ENCODE measurements around the gene SERPINA9. TPM values are rescaled to one million over a fixed set of nuclear protein-coding genes. Genes with fewer than 3 reads are reported as not detected.
"Not testable (repeated sequence)": the region's sequence is repeated elsewhere in the genome, so short reads cannot be mapped to it uniquely, and the experiment has no call there.

SERPINA9 gene
- total RNA-seq, 1 donor from 2014 or later = not detected

GRCh38 chr14:94491511-94491910 lies 15.5 kb upstream of the SERPINA9 start:
- DNase-seq (ENCODE audit: low spot score) = no peak
- intact Hi-C loops (cut with DNase I) = no loop called here

- intact Hi-C loops (cut with DNase I) = loop anchor here (5.0 kb wide), 1 partner anchor 132 kb away; no protein-coding TSS in a partner anchor
- DNase-seq (ENCODE audit: low spot score) = no peak
These were observed 13.3 kb upstream of the SERPINA9 start for GRCh38 chr14:94489336-94489735.

DNA sequence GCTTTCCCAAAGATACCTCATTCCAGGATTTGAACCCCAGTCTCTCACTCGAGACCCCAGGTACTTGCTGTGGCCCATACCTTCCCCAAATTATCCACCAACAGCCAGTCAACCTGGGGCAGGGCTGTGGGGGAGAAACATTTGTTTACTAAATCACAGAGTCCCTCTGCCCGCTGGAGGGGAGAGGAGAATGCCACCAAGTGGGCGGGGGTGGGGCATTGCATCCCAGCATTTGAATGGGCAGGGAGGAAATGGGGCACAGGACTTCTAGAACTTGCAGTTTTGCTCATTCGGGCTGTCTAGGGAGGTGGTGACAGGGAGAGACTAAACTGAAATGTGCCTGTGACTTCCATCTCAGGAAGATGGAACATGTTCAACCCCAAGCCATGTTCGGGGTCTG lies 10.9 kb upstream of the SERPINA9 start:
- DNase-seq (ENCODE audit: low spot score) = no peak
- intact Hi-C loops (cut with DNase I) = loop anchor here (5.0 kb wide), 1 partner anchor 130 kb away; no protein-coding TSS in a partner anchor

- peak; percentile 83 for DNase-seq (ENCODE audit: low spot score)
- intact Hi-C loops (cut with DNase I) = loop anchor here (5.0 kb wide), 1 partner anchor 129 kb away; no protein-coding TSS in a partner anchor
These were observed 10.2 kb upstream of the SERPINA9 start for GRCh38 chr14:94485944-94486841.

- intact Hi-C loops (cut with DNase I) = no loop called here
- DNase-seq (ENCODE audit: low spot score) = peak; percentile 15
These were observed 8.5 kb upstream of the SERPINA9 start for GRCh38 chr14:94484481-94484880.

DNA sequence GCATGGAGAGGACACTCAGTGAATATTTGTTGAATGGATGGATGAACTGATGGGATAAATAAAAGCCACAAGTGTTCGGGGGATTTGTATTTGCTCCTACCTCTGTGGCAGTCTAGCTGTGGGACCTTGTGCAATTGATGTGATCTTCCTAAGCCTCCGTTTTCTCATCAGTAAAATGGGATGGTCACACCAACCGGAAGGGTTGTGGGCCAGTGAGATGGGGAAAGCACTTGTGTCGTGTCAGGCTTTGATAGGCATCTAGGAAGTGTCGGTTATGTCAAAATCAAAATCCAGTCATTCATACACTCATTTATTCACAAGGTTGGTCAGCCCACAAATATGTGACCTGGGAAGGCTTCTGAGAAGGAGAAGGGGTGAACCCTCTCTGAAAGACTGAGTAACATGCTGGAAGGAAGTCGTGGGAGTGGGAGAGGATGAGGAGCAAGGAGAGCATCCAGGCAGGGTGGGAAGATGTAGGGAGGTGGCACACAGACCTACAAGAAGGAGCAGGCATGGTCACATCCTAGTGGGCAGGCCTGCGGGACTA lies 7.8 kb upstream of the SERPINA9 start:
- intact Hi-C loops (cut with DNase I) = no loop called here
- DNase-seq (ENCODE audit: low spot score) = peak; percentile 53

- intact Hi-C loops (cut with DNase I) = no loop called here
These were observed 7.1 kb upstream of the SERPINA9 start for GRCh38 chr14:94483071-94483451.

GRCh38 chr14:94482132-94483070 lies 6.4 kb upstream of the SERPINA9 start:
- DNase-seq (ENCODE audit: low spot score); intact Hi-C loops (cut with DNase I): not testable (repeated sequence)

More at GRCh38 chr14:94483071-94483451, 7.1 kb upstream of the SERPINA9 start:
- no peak for DNase-seq (ENCODE audit: low spot score)

DNA sequence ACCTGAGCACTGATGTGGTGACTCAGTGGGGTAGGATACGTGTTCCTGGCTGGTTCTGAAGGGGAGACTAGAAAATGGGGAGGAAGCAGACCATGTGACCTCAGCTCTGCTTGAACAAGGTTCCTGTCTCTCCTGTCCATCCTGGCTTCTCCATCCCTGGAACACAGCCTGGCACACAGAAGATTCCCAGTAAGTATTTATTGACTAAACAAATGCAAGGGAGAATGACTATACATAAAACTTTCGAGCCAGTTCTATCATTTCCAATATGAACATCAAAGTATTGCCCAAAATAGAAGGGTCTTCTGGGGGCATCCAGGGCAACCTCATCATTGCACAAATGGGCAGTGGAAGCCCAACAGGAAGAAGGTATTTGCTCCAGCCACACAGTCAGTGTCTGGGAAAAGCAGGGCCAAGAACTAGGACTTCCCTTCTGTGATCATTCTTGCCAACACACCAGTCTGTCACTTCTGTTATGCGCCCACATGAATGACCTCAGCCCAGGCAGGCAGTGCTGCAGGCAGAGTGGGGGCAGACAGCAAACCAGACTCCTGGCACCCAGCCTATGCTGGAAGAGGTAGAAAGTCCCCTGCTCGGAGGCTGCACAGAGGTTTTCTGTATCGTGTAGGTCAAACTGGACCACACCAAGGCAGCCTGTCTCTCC lies 5.6 kb upstream of the SERPINA9 start:
- intact Hi-C loops (cut with DNase I) = no loop called here
- peak; percentile 22 for DNase-seq (ENCODE audit: low spot score)

GRCh38 chr14:94480809-94481208 lies 4.8 kb upstream of the SERPINA9 start:
- intact Hi-C loops (cut with DNase I) = no loop called here

DNA sequence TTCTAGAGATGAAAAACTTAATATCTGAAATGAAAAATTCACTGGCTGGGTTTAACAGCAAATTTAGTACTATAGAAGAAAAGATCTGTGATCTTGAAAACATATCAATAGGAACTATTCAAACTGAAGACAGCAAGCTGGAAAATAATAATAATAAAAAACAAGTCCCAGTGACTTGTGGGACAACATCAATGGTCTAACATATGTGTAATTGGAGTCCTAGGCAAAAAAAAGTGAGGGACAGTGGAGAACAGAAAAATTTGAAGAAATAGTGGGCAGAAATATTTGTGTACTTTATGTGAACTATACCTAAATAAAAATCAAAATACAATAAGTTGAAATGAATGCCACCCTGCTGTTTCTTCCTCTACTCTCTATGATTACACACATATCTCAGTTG lies 2.4 kb upstream of the SERPINA9 start:
- DNase-seq (ENCODE audit: low spot score) = no peak
- intact Hi-C loops (cut with DNase I) = no loop called here

More at GRCh38 chr14:94480809-94481208, 4.8 kb upstream of the SERPINA9 start:
- peak; percentile 36 for DNase-seq (ENCODE audit: low spot score)

- DNase-seq (ENCODE audit: low spot score) = no peak
- intact Hi-C loops (cut with DNase I) = no loop called here
These were observed 1.4 kb downstream of the SERPINA9 start for GRCh38 chr14:94474581-94475031.

DNA sequence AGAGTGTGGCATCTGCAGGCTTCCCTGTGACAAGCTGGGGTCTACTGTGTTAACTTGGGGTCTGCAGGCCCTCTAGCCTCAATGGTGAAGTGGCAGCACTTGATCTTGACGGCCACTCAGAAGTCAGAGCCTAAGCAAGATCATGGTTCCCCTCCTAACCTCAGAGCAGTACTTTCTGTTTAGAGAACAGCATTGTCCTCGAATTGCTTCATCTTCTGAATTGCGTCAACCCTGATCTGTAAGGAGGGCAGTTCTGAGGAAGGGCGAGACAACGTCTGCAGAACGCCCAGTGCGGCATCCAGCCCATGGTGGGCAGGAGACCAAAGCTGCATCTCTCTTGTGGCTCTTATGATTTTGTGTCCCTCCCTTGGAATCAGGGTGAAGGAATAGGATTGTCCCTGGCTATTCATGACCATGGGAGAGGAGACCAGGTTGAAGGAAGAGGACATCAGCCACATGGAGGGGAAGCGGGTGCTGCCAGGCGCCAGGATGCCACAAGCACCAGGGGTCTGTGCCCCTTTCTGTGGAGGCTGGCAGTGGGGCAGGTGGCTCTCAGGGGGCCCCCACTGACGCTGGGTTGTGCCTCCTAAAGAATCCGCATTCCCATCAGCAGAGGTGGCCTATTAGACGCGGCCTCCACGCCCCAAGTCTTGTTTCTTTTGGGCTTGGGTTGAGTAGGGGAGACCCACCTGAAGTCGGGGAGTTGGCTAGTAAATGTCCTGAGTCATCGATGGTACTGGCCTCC lies 2.2 kb downstream of the SERPINA9 start:
- DNase-seq (ENCODE audit: low spot score) = no peak
- intact Hi-C loops (cut with DNase I) = no loop called here

- intact Hi-C loops (cut with DNase I) = no loop called here
These were observed 3.2 kb downstream of the SERPINA9 start for GRCh38 chr14:94472842-94473241.

GRCh38 chr14:94471045-94471444 lies 5.0 kb downstream of the SERPINA9 start:
- intact Hi-C loops (cut with DNase I) = no loop called here
- no peak for DNase-seq (ENCODE audit: low spot score)

More at GRCh38 chr14:94472842-94473241, 3.2 kb downstream of the SERPINA9 start:
- no peak for DNase-seq (ENCODE audit: low spot score)

- intact Hi-C loops (cut with DNase I) = no loop called here
These were observed 5.7 kb downstream of the SERPINA9 start for GRCh38 chr14:94470311-94470710.

DNA sequence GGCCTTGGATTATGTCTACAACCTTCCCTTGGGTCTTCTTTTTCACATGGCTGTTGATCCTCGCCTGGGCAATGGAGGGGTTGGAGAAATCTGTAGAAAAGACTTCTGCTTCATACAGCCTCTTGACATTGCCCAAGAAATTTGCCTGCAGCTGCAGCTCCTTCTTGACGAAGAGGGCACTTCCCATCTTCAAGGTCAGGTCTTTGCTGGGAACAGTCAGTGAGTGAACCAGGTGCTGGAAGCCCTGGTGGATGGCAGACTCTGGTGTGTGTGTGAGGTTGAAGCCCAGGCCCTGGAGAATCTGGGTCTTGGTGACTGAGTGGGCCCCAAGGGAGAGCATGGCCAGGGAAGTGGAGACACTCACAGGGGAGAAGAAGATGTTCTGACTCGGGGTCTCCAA lies 6.7 kb downstream of the SERPINA9 start:
- no peak for DNase-seq (ENCODE audit: low spot score)
- intact Hi-C loops (cut with DNase I) = no loop called here

More at GRCh38 chr14:94470311-94470710, 5.7 kb downstream of the SERPINA9 start:
- DNase-seq (ENCODE audit: low spot score) = no peak

GRCh38 chr14:94467728-94468520 lies 8.1 kb downstream of the SERPINA9 start:
- DNase-seq (ENCODE audit: low spot score) = no peak
- intact Hi-C loops (cut with DNase I) = no loop called here

Measured in cardiac septum (tissue), 1 donor.